ENCODE measurements around the gene LSM10. TPM values are rescaled to one million over a fixed set of nuclear protein-coding genes. Genes with fewer than 3 reads are reported as not detected.

The LSM10 gene
- total RNA-seq, 2 donors from 2014 or later: 34.3 to 34.6 TPM

DNA sequence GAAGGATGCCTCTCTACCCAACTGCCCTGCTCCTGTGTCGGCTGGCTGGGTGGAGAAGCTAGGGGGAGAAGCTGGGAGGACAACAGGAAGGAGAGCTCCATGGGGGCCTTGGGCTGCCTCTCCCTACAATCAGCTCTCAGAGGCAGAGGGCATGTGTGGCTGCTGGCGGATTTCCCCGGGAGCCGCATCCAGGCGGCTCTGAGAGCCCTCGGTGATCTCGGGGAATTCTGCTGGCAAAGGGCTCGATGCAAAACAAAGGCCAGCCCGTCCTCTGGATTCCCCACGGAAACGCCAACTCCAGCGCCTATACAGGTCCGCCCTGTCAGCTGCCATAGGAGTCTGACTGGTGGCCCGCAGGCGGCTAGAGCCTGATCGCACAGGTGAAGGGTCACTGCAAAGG lies 47.9 kb downstream of the LSM10 start:
- Mint-ChIP-seq H3K27ac (peak overlapping the region in 1 of 2 donors; percentile 86), H3K9me3 (no peaks in the 10 kb centered on the region), H3K36me3 (peaks cover 0 to 10% of the 10 kb centered on the region in 2 donors)
- ATAC-seq (no peak), DNase-seq (ENCODE audit: low spot score in 2 of 2) (no peak)

GRCh38 chr1:36349241-36349671 lies 48.5 kb downstream of the LSM10 start:
- no peaks in the 10 kb centered on the region for H3K9me3 Mint-ChIP-seq
- ATAC-seq (peak; percentile 29 to 47), DNase-seq (ENCODE audit: low spot score in 2 of 2) (no peak)
- peaks cover 0 to 8% of the 10 kb centered on the region in 2 donors for H3K36me3 Mint-ChIP-seq
- H3K27ac Mint-ChIP-seq: peak overlapping the region in 1 of 2 donors; percentile 57

DNA sequence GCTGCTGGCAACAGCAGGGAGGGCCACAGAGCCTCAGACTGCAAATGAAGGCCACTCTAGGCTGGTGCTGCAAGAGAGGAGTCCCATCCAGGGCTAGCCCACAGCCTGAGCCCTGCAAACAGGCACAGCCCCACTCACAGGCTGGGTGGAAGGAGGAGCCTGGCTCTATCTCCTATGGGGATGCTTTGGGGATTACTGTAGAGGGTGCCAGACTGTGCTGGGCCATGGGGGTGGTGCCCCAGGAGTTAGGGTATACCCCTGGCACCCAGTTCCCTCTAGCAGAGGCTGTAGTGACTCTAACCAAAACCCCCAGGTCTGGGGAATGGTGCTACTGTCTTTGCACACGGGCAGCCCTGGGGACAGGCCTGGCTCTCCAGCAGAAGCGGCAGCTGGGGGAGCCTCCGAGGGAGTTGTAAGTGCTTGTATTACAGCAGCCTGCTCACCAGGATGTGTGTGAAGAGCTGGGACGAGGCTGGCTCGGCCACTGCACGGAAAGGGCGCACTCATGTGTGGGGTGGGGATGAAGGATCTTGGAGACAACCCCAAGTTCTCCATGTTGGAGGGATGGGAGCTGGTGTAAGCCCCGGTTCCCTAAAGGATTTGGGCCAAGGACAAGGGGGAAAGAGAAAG lies 50.9 kb downstream of the LSM10 start:
- H3K36me3 Mint-ChIP-seq: peaks cover 0 to 5% of the 10 kb centered on the region in 2 donors
- H3K9me3 Mint-ChIP-seq: no peaks in the 10 kb centered on the region
- DNase-seq (ENCODE audit: low spot score in 2 of 2): no peak
- ATAC-seq: no peak
- H3K27ac Mint-ChIP-seq: peak overlapping the region; percentile 8 to 87

DNA sequence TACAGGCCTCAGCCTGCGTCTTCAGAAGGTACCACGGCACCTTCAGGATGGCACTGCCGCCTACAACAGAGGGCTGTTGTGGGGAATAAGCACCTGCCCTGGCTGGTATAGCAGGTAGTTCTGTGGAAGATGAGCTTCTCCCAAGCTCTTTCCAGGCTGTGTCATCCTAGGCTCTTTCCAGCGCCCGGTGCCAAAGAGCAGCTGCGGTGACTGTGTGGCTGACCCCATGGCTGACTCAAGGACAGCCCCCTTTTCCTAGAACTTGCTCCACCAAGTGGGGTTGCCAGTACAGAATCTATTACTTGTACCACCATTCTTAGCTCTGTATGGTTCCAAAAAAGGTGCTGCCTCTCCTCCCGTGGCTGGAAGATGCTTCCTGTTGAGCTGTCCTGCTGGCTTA lies 52.4 kb downstream of the LSM10 start:
- DNase-seq (ENCODE audit: low spot score in 2 of 2) (no peak), ATAC-seq (no peak)
- H3K27ac Mint-ChIP-seq: peak overlapping the region in 1 of 2 donors; percentile 43
- peaks cover 0 to 5% of the 10 kb centered on the region in 2 donors for H3K36me3 Mint-ChIP-seq
- H3K9me3 Mint-ChIP-seq: no peaks in the 10 kb centered on the region

- DNase-seq (ENCODE audit: low spot score in 2 of 2): no peak
- peak overlapping the region in 1 of 2 donors; percentile 64 for H3K27ac Mint-ChIP-seq
- no peaks in the 10 kb centered on the region for H3K9me3 Mint-ChIP-seq
- peaks cover 0 to 5% of the 10 kb centered on the region in 2 donors for H3K36me3 Mint-ChIP-seq
- no peak for ATAC-seq
These were observed 53.4 kb downstream of the LSM10 start for GRCh38 chr1:36344395-36344680.

DNA sequence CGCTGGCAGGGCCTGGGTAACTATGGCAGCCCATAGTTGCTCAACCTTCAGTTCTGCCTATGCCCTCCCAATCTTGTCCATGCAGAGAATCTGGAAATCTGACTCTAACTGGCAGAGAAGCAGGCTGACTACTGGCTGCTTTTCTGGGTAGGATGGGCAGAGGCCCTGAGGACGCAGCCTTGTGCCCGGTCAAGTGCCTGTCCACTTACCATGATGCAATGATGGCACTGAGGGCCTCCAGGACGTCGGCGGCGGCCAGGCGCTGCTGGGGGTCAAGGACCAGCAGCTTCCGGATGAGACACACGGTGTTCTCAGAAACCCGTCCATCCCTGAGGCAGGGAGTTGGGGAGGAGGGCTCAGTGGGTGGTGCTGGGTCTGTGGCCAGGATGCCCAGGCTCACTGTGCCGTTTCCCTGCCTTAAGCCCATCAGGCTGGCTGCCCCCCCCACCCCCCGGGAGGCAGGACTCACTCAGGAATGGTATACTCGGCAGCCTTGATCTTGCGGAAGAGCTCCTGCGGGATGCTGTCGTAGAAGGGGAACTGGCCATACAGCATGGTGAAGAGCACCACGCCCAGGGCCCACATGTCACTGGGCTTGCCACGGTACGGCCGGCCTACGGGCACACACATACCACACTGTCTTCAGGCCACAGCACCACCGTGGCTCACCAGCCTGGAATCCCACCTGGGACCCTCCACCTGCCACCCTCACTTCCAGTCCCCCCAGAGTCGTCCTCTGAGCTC lies 53.9 kb downstream of the LSM10 start:
- ATAC-seq: no peak
- no peaks in the 10 kb centered on the region for H3K9me3 Mint-ChIP-seq

More for the DNA sequence above, 53.9 kb downstream of the LSM10 start:
- Mint-ChIP-seq H3K36me3 (peaks cover 0 to 5% of the 10 kb centered on the region in 2 donors), H3K27ac (peak overlapping the region in 1 of 2 donors; percentile 64)
- DNase-seq (ENCODE audit: low spot score in 2 of 2): no peak

Other genes with a start within 250 kb of the LSM10 start
- gene TRAPPC3, start 248.4 kb downstream of the LSM10 start, total RNA-seq: 10 to 100 TPM; 43.7 to 55.3 TPM
- 100 to 1,000 TPM; 112 to 169 TPM for gene MAP7D1, start 241.7 kb downstream of the LSM10 start, total RNA-seq
- 100 to 1,000 TPM in 1 of 2 donors, 10 to 100 TPM in 1; 96.2 to 153 TPM for gene THRAP3, start 173.5 kb downstream of the LSM10 start, total RNA-seq
- gene SH3D21, start 91.5 kb downstream of the LSM10 start, total RNA-seq: 10 to 100 TPM in 1 of 2 donors, 1 to 10 TPM in 1; 4.4 to 47.1 TPM
- gene EVA1B, start 74.3 kb downstream of the LSM10 start, total RNA-seq: 1 to 10 TPM; 2.0 to 4.2 TPM
- gene STK40, start 12.0 kb downstream of the LSM10 start, total RNA-seq: 10 to 100 TPM; 25.9 to 42.0 TPM
- 1 to 10 TPM; 1.6 to 4.8 TPM for gene OSCP1, start 52.5 kb upstream of the LSM10 start, total RNA-seq
- gene MRPS15, start 66.5 kb upstream of the LSM10 start, total RNA-seq: 100 to 1,000 TPM; 113 to 117 TPM
- gene CSF3R, start 85.0 kb upstream of the LSM10 start, total RNA-seq: 1 to 10 TPM in 1 of 2 donors, under 1 TPM in 1; 0.61 to 1.5 TPM